H1 (cell line): ENCODE measurements around the gene FDPS.

Source experiments
- CTCF ChIP-seq, 3 experiments: IDR thresholded peaks; 1 replicate in 2 of 3; 2 replicates in 1 of 3; pipeline versions ENCODE4 v1.5.1 to v1.6.1; 2011; ENCODE audit warnings: low read length in 3 of 3, mild to moderate bottlenecking in 3 of 3, inconsistent platforms in 2 of 3, low read depth in 1 of 3, moderate library complexity in 1 of 3; ENCODE audit not compliant: insufficient read depth in 1 of 3; ENCODE audit errors: control extremely low read depth in 1 of 3
- POLR2A ChIP-seq, 2 experiments: IDR thresholded peaks; 1 replicate in 1 of 2; 2 replicates in 1 of 2; pipeline ENCODE4 v1.6.1; 2011; ENCODE audit warnings: low read depth in 2 of 2, low read length in 2 of 2, mild to moderate bottlenecking in 2 of 2; ENCODE audit errors: control extremely low read depth in 1 of 2
- POLR2AphosphoS5 ChIP-seq: IDR thresholded peaks from 2 replicates; pipeline ENCODE4 v1.6.1; 2011; ENCODE audit warnings: low read depth, low read length
- RAD21 ChIP-seq, 2 experiments: IDR thresholded peaks in 1 of 2; conservative IDR thresholded peaks in 1 of 2; 2 replicates each; pipeline ENCODE4 v1.6.1; 2011; ENCODE audit warnings: low read depth in 2 of 2, low read length in 2 of 2, improper control_type of control experiment in 1 of 2, inconsistent platforms in 1 of 2, mild to moderate bottlenecking in 1 of 2, moderate library complexity in 1 of 2
- SIX5 ChIP-seq: IDR thresholded peaks from 2 replicates; pipeline ENCODE4 v1.6.1; 2011; ENCODE audit warnings: mild to moderate bottlenecking, low read depth, low read length
- SRF ChIP-seq: IDR thresholded peaks from 2 replicates; pipeline ENCODE4 v1.6.1; 2011; ENCODE audit warnings: mild to moderate bottlenecking, low read depth, low read length, moderate library complexity
- TF ChIP-seq, protein P1 (sequence below): IDR thresholded peaks from 2 replicates; pipeline ENCODE4 v1.6.1; 2012; ENCODE audit warnings: inconsistent platforms

- TF ChIP-seq, protein P1, sequence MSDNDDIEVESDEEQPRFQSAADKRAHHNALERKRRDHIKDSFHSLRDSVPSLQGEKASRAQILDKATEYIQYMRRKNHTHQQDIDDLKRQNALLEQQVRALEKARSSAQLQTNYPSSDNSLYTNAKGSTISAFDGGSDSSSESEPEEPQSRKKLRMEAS = no peak
- TF ChIP-seq SIX5 (no peak), SRF (no peak), RAD21 (IDR thresholded peaks at IDR 0.05 in 1 of 2, conservative IDR thresholded peaks at IDR 0.05 in 1 of 2; ENCODE audit: low read depth in 2 of 2, low read length in 2 of 2) (no peak), CTCF (IDR thresholded peaks at IDR 0.05; ENCODE audit: control extremely low read depth in 1 of 3, insufficient read depth in 1 of 3, low read depth in 1 of 3, low read length in 3 of 3) (no peak), POLR2AphosphoS5 (no peak), POLR2A (IDR thresholded peaks at IDR 0.05; ENCODE audit: control extremely low read depth in 1 of 2, low read depth in 2 of 2, low read length in 2 of 2) (no peak)
Measured at GRCh38 chr1:155327981-155328380, 19.3 kb downstream of the FDPS start.
